Stimulated activated CD8-positive, alpha-beta memory T cell treated with anti-CD3 and anti-CD28 coated beads, Interleukin-7, amount 100 ng/mL, for 48 hours (primary cell): ENCODE measurements around the gene CNNM3.
A peak's percentile ranks its signal among the peaks of the same experiment; 100 is the strongest.
"Not testable (repeated sequence)": the region's sequence is repeated elsewhere in the genome, so short reads cannot be mapped to it uniquely, and the experiment has no call there.

ENCODE experiments used
- DNase-seq, 2 donors: peaks; one replicate each; pipeline ENCODE4 v3.0.0-alpha.2; 2020; ENCODE audit warnings: low read depth in 1 of 2; ENCODE audit errors: extremely low read depth in 1 of 2

Gene CNNM3

DNA sequence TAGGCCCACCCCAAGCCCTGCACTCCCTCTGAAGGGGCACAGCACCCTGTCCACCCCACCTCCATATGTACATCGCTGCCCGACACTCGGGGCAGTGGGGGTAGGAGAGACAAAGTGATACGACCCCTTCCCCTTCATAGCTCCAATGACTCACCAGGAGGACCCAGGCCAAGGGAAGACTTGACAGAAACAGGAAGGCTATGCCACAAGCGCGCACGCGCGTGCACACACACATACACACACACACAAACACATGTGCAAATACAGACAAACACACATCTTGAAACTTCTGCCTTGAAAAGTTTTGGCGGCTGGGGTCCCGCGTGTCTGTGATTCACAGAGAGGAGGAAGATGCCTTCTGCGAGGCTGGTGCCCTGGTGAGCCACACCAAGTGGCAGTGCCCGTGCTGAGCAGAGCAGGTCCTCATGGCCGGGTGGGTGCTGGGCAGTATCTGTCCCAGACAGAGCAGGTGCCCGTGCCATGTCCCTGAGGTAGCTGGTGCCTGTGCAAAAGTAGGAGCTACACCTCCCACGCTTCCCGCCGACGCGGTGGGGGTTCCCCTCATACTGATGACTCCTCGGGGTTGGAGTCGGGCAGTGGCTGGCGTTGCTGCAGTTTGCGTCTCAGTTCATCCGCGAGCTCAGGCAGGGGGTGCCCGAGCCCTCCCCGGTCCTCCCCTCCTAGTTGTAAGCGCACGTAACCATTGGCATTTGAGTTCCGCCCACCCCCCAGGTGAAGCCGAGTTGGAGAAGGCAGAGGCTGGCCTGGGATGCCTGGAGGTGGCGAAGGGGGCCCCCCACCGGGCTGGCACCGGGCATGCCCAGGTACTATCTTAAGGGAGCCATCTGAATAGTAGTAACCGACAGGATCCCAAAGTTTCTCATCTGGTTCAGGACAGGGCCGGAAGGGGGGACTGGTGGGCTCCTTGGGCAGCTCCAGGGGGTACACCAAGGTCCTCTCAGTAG, 44.3 kb downstream of the CNNM3 start:
- DNase-seq = peak in 1 of 2 donors; percentile 29

DNA sequence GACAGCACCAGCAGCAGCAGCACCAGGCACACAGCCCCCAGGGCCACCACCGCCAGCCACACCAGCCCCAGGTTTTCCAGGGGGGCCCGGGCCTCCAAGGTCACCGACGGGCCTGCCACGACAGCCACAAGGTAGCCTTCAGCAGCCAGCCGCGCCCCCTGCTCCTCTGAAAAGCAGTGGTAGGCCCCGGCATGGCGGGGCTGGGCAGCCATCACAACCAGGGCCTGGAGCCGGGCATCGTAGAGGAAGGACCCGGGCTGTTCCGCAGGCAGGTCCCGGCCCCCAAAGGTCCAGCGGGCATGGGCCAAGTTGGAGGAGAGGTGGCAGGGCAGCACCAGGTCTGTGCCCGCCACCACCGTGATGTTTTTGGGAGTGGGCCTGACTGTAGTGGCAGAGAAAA, 45.0 kb downstream of the CNNM3 start:
- no peak for DNase-seq

DNA sequence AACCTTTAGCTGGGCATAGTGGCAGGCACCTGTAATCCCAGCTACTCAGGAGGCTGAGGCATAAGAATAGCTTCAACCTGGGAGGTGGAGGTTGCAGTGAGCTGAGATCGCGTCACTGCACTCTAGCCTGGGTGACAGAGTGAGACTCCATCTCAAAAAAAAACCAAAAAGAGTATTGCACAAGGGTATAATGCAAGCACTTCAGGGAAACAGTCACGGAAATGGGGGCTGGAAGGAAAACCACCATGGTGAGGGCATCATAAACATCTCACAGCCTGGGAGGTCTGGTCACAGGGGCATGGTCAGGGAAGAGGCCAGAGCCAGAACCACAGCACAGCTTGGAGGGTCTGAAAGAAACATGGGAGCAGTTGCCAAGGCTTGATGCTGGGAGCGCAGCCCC, 47.0 kb downstream of the CNNM3 start:
- not testable (repeated sequence) for DNase-seq

DNA sequence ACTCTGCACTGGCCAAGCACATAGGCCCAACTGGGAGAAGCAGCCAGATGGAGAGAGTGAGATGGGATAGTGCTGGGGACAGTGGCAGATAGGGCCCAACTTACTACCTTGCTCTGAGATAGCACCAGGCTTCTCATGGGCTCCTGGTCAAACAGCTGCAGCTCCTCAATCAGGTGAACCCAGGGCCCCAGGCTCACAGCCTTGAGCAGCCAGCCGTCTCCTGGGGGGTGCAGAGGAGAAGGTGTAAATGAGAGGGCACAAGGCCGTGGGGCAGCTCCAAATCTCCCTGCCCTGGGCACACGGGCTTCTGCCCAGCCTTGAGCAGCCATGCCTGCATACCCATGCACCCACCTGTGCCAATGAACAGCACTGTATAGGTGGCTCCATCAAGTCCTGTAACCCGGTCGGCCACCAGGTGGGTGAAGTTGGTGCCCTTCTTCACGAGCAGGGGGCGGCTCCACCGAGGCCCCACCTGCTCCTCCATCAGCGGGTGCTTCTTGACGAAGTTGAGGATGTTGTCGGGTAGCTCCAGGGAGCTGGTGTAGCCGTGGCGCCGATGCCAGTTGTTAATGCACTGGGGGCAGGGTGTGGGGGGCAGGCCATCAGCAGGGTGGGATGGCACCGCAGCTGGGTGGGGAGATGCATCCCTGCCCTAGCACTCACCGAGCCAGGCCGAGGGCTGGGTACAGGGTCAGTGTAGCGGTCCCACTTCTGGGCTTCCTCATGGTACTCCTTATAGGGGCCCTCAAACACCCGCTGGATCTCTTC, 47.7 kb downstream of the CNNM3 start:
- no peak for DNase-seq

DNA sequence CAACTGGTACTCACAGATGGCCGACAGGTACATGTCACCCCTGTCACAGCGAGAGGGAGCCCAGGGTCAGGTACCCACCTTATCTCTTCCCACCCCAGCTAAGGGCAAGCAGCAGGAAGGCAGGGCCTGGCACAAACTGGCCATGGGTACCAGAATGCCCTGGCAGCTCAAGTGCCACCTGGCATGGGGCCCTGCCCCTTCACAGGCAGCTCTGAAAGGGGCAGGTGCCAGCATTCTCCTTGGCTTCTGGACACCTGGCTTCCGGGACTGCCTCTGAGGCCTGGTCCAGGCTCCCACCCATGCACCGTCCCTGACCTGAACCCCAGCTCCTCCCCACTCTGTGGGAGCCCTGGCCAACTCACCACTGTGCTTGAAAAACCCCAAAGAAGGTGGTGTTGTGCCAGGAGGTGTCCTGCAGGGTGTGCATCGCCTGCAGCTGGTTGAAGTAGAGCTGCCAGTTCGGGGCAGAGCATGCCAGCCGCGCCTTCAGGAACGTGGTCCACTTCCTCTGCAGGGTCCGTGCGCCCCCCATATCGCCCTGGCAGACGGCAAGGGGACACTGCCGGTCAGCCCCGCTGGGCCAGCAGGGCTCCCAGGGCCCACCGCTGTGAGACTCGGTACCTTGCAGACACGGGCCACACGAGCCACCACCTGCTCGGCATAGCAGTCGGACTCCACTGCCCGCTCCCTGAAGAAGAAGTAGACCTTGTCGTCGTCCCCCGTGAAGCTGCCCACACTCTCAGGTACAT, 48.4 kb downstream of the CNNM3 start:
- no peak for DNase-seq

DNA sequence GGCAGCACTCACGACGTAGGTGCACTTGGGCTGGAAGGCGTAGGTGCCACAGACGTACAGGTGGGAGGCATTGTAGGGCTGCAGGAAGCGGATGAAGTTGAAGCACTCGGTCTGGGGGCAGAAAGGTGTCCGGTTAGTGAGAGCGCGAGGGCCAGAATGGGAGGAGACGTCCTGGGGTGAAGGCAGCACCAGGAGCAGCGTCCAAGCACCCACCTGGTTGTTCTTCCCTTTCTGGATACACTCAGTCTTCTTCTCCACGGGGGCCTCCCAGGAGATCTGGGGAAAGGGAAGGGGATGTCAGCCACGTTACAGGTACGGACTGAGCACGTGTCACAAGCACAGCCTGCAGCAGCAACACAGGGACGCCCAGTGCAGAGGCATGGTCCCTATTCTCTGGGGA, 49.6 kb downstream of the CNNM3 start:
- DNase-seq = no peak

DNA sequence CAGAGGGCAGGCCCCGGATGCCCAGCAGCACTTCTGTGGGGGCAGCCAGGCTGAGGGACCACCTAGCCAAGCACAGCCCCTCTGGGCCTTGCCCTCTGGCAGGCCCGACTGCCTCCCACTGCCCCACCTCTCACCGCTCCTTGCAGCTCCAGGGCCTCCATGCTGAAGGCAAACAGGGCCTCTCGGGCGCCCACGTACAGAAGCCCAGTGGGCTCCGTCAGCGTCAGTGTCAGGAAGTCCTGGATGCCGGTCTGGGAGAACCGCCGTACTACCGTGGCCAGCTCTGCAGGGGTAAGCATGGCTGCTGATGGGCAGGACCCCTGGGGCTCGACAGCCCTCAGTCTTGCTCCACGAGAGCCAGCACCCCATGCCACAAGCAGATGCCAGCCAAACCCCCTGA, 50.1 kb downstream of the CNNM3 start:
- DNase-seq = no peak

DNA sequence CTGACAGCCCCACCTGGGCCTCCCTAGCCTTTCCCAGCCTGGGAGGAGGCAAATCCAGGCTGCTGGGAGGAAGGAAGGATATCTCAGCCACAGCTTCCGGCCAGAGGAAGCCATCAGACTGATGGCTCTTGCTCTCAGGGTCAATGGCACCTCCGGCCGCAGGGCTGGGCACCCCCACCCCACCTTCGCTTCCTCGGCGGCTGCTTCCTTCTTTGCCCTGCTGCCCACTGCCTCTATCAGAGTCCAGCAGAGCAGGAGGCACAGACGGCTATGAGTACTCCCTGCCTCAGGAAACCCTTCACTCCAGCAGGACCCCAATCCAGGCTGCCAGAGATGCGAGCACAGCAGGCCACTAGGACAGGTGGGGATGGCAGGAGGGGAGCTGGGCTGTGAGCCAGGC, 50.5 kb downstream of the CNNM3 start:
- no peak for DNase-seq

DNA sequence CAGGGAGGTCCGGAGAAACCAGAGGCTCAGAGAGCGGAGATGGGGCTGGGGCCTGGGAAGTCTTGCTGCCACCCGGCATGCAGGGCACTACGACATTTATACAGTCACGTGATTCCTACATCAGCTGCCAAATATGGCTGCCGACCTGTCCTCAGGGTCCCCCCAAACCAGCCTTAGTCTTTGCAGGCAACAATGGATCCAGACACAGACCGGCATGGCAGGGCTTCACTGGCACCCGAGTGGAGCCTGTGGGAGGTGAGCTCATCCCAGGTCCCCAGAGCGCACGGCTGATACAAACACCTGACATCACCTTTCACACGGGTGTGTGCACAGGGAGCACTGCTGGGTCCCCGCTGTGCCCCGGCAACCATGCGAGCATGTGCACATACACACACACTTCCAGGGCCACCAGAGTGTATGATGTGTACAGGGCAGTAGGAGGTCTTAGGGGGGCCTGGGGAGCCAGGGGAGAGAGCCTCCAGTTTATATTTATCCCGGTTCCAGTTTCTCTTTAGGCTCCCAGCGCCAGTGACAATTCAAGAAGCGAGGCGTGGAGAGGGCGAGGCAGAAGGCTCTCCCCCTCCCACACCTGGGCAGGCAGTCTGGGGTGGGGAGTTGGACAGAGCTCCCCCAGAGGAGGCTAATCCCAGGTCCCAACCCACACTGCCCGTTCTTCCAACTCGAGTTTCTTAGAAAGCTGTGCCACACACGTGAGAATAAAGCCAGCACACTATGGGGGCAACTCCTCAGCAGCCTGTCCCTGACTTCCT, 51.1 kb downstream of the CNNM3 start:
- DNase-seq = no peak

DNA sequence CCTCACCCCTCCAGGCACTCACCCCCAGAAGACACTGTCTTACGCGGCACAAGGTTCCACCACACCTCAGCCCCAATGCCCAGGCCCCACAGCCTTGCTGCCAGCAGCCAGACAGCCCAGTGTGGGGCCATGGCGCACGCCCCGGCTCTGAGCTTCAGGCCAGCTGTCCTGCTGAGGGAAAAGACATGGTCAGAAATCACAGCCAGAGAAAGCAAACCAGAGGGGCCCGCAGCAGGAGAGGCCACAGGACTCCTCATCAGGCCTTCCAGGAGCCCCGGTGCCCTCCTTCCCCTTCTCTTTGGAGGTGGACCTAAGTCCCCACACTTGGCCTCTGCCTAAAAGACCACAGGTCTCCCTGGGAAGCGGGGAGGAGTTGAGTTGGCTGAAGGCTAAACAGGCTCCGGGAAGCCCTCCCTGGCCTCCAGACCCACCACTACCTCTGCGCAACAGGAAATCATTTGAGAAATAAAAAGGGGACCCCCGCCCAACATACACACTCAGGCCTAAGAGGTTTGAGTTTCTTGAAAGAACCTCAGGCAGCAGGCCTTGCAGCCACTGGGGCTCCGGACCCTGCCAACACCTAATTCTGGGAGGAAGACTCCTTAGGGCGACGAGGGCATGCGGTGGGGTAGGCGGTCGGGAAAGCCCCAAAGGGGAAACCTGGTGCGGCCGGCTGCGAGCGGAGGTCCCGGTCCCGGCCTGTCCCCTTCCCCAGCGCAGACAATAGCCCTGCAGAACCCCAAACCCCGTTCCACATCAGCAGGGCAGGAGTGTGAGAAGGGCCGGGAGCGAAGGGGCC, 51.9 kb downstream of the CNNM3 start:
- DNase-seq = no peak

DNA sequence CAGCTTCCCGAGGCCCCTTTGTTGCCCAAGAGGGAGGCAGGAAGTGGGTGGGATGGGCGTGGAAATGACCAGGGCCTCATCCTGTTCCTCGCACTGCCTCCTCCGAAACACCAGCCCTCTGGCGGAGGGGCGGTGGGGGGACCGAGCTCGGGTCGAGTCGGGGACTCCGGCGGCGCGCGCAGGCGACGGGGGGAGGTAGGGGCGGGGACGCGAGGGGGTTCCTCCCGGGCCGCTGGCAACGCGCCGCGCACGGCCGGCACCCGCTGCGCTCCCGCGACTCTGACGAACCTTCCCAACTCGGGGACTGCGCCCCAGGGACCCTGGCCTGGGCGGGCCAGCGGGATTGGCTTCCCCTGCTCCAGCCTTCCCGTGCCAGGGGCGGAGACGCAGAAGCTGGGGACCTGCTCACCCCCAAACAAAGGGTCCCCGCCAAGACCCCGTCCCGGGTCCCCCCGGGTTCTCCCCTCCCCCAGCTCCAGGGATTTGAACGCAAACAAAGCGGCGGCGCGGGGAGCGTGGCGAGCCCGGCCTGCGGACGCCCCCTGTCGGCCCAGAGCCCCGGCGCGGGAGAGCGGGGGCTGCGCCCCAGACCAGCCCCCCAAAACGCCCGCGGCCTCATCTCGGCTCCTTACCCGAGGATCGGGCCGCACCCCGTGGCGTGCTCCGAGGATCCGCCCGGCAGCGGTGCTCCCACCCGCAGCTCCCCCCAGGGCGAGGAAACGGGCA, 52.6 kb downstream of the CNNM3 start:
- DNase-seq = peak in 1 of 2 donors; percentile 66

DNA sequence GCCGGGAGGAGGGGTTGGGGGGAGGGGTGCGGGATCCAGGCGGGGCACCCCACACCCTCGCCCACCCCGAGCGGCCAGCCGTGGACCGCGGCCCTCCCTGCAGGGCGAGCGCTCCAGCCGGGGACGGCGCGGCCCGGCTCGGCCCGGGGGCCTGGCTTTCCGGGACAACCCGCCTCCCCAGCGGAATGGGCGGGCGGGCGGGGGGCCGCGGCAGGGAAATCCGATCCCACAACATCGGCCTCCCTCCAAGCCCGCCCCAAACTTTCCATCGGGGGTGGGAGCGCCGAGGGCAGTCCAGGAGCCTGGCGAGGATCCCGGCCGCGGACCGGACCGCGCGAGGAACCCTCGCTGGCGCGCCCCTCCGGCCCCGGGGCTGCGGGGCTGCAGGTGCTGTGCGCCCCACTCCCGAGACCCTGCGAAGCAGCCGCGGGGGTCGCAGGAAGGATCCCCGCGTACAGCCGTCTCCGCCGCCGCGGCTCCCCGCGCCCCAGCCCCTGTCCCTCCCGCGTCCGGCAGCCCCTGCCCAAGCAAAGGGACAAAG, 53.3 kb downstream of the CNNM3 start:
- no peak for DNase-seq

DNA sequence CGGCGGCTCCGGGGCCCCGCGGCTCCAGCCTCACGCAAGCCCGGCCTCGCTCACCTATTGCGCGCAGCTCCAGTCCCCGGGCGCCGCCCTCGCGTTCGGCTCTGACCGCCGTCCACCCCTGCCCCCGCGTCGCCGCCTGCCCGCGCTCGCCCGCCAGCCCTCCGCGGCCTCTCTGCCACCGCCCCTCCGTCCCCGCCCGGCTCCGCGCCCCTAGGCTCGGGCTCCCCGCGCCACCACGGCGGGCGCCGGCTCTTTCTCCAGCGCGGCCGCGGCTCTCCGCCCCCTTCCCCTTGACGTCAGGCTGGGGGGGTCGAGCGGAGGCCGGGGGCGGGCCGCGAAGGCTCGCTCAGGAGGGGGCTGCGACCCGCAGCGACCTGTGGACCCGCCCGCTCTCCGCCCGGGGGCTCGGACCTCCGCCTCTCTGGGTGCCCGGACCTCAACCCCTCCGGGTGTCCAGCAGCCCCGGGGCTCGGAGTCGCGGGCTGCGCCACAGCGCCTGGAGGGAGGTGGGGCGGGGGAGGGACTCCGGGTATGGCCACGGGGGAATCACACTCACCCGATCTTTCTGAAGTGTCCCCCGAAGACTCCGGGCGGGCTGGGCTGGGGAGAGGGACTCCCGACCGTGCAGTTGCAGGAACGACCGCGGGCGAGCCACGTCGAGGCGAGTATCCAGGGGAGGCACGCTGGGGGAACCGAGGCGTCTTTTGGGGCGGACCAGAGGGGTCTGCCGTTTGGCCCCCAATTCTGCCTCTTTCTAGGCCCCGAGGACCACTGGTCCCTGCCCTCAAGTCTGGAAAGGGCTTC, 54.0 kb downstream of the CNNM3 start, which contains the start of gene SEMA4C:
TSS of gene SEMA4C (minus strand) at position 259 of the 804 bp plus-strand sequence. CDS start 2,194 bp downstream, outside the sequence.
- DNase-seq = no peak

DNA sequence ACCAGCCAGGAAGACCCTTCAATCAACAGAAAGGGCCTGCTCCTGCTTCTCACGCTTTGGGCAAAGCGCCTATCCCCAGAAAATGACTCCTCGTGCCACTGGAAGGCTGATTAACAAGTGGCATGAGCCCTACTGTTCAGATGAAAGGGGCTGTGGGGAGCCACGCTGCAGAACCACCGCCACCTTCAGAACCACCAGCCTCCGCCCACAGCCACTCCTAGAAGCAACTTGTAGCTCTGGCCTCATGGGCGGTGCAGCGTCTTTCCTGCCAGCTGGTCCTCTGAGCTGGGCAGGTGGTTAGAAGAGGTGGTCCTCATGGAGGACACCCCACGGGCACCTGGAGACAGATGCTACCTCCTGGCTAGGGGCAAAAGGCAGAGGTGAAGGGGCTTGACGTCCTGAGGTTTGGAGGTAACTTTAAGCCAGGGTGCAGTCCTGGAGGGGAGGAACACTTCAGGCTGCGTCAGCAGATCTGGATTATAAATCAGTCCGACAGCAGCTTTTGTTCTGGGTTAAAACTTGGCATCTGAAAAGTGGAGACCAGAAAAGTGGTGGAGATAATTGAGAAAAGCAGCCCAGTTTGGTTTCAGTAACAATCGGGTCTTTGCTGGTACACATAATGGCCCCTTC, 54.7 kb downstream of the CNNM3 start:
- DNase-seq = peak in 1 of 2 donors; percentile 43

DNA sequence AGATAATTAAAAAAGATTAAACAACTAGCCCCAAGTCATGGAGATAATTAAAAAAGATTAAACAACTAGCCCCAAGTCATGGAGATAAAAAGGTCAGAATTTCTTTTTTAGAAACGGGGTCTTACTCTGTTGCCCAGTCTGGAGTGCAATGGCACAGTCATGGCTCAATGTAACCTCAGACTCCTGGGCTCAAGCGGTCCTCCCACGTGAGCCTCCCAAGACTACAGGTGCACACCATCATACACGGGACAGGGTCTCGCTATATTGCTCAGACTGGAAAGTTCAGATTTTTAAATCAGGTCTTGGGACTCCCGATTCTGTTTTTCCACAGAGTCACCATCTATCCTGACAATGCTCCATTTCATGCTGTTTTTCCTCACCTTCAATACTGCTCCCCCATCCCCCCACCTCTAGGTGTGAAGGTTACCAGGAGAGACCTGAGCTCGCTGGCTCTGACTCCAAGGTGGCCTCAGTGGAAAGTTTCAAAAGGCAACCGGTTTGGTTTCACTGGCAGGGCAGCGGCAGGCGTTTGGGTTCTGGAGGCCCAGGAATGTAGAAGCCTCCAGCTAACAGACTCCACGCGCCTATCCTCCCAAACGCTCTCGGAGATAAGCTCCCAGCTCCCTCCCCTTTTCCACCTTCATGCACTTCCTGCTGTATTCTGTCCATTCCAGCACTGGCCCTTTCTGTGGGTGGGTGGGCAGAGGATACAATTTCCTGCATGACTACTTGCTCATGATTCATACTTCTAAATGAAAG, 56.7 kb downstream of the CNNM3 start:
- no peak for DNase-seq

DNA sequence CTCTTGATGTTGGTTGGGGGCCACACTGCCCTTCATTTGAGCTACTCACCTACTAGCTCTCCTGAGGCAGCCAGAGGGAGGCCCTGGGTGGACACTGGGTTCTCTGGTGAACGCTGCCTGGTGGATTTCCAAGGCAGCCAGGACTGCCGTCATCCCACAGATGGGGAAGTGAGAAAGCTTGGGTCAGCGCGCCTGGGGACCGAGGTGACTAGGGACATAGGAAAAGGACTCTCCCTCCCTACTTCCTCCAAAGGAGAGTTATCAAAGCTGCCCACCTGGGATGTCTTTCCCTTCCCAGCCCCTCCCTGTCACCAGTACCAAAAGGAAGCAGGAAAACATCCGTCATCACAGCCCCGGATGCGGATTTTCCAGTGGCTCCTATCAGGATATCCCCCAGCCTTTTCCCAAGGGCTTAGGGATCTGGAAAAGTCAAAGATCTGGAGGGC, 57.6 kb downstream of the CNNM3 start:
- no peak for DNase-seq
